Epidermal melanocyte (primary cell): ENCODE data around the gene DPAGT1.
"Not testable (repeated sequence)": the region's sequence is repeated elsewhere in the genome, so short reads cannot be mapped to it uniquely, and the experiment has no call there.

ENCODE experiments used
- DNase-seq: peaks from one replicate; pipeline ENCODE4 v3.0.0; 2011; ENCODE audit warnings: low spot score; ENCODE audit not compliant: insufficient read length

The DPAGT1 gene

DNA sequence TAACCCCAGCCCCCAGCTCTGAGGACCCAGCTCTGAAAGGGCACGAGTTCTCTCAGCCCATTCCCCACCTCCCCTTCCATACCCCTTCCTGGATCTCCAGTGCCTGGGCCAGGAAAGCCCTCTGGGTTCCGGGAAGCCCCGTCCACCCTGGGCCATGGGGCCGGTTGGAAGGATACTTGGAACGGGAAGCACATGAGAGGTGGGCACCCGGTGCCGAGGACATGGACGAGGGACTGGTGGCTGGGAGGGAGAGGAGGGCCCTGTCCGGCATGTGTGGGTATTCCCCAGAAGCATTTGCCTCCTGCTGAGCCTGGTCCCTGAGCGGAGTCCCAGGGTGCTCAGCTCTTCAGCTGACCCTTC lies 14.6 kb upstream of the DPAGT1 start:
- no peak for DNase-seq

DNA sequence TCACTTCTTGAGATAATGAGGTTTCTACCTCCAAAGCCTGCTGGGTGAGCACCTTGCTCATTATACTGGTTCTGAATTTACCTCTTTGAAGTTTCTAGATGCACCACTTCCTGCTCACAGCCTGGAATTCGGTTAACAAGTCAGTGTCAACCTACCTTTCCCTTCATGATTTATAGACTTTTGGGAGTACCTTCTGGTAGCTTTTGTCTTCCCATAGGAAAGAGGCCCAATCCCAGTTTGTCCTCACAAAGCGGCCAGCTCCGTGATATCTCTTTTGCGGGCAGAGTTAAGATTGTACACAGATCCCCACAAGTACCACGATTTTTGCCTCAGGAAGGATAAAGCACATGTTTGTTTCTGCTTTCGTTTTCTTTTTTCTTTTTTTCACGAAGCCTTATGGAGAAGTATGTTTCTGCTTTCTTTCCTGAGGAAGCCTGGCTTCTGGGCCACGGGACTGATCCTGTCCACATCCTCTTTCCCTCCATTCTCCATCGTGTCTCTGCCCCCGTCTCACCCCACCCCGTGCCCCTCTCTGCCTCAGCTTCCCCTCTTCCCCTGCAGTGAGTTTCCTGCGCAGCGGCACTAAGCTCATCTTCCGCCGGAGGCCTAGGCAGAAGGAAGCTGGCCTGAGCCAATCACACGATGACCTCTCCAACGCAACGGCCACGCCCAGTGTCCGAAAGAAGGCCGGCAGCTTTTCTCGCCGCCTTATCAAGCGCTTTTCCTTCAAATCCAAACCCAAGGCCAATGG lies 14.0 kb upstream of the DPAGT1 start:
- DNase-seq = no peak

DNA sequence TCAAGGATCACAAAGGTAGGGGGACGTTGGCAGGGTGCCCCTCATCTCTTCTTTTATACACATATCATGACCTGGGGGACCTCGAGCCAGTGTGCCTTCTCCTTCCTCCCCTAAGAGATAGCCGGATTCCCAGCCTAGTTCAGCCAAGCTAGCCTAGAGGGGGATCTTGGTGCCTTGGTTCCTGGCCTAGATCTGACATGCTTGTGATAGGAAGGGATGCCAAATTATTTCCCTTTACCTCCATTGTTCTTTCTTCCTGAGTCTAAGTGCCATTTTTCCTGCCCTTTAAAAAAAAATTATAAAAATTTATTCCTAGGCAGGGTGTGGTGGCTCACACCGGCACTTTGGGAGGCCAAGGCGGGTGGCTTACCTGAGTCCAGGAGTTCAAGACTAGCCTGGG lies 12.7 kb upstream of the DPAGT1 start:
- no peak for DNase-seq

DNA sequence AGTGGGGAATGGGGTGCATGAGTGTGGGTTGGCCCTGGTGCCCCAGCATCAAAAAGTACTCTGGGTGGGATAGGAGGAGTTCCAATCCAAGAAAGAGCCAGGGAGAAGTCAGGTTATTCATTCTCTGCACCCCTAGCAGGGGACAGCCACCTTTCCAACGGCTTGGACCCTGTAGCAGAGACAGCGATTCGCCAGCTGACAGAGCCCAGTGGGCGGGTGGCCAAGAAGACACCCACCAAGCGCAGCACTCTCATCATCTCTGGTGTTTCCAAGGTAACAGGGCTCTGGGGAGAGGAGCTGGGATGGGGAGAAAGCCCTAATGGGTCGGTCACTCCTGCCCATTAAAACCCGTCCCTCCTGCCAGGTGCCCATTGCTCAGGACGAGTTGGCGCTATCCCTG lies 12.1 kb upstream of the DPAGT1 start:
- no peak for DNase-seq

DNA sequence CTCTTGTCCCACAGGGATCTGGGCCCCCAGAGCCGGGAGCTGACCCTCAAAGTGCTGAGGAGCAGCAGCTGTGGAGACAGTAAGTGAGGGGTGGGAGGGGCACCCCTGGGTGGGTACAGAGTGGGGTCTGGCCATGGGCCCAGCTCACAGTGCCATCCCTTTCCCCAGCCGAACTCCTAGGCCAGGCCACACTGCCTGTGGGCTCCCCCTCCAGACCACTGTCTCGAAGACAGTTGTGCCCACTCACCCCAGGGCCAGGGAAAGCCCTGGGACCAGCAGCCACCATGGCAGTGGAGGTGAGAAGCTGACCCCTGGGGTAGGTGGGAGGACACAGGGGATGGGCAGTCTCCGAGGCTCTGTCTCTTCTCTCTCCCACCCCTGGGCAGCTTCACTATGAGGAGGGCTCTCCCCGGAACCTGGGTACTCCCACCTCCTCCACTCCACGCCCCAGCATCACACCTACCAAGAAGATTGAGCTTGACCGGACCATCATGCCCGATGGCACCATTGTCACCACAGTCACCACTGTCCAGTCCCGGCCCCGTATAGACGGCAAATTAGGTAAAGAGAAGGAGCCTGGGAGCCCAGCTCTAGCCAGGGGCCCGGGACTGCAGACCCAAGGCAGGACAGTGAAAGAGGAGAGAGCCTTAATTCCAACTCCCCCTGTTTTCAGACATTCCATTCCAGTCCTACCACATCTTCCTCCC lies 10.8 kb upstream of the DPAGT1 start:
- DNase-seq = no peak

DNA sequence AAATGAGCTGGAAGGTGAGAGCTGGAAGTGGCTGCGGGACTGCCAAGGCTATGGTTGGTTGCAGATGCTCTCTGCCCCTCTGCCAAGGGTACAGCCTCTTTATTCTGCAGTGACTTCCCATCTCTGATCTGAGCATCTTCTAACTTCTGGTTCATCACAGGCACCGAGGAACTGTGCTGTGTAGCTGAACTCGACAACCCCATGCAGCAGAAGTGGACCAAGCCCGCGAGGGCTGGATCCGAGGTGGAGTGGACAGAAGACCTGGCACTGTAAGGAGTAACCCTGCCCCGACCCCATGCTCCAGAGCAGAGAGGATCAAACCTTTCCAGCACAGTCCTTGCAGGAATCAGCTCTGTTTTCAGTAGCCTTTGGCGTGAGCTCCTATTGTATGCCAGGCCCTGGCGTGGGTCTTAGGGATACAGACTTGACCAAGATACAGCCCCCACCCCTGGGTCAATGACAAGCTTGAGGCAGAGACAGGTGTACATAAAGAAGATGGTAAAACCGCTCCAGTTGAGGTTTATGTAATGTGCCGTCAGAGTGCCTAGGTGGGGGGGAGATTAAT lies 9.8 kb upstream of the DPAGT1 start:
- DNase-seq = no peak

DNA sequence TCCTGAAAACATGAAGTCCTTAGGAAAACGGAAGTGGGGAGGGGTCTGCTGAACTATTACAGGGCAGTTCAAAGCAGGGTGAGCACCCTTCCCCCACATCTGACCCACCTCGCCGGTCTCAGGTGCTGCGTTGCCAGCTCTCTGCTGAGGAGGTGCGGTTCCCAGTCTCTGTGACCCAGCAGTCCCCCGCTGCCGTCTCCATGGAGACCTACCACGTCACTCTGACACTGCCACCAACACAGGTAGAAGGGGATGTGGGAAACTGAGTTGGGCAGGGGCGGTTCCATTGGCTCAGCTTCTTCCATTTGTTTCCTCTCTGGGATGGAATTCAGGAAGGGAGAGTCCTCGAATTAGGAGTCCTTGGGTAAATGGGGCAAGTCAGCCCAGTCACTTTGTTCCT lies 8.8 kb upstream of the DPAGT1 start:
- DNase-seq = no peak

DNA sequence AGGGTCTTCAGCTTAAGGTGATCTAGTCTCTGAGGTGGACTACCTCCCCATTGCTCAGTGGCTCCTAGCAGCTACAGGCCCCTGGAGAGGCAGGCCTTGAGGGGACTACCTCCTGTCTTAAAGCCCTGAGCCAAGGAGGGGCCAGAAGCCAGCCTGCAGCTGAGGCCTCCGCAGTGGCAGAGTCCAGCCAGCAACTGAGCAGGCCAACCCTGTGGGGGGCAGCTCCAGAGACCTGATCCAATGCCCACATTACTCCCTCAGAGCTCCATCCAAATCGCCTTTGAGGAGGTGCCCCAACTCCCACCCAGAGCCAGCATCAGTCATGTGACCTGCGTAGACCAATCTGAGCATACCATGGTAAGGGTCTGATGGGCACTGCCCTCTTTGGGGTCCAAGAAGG lies 8.2 kb upstream of the DPAGT1 start:
- no peak for DNase-seq

DNA sequence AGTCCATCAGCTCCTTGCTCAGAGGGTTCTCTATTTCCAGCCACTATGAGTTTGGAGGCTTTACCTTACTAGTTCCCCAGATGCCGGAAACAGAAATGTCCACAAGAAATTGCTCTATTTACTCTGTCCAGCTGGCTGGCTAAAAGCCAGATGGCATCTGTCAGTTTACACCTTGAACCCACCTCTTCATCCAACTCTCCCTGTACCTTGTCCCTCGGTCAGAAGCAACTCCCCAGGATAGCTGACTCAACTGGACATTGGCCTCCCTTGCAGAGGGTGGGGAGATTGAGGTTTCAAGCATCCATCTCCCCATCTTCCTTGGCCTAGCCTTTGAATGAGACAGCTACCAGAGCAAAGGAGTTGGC lies 7.2 kb upstream of the DPAGT1 start:
- no peak for DNase-seq

DNA sequence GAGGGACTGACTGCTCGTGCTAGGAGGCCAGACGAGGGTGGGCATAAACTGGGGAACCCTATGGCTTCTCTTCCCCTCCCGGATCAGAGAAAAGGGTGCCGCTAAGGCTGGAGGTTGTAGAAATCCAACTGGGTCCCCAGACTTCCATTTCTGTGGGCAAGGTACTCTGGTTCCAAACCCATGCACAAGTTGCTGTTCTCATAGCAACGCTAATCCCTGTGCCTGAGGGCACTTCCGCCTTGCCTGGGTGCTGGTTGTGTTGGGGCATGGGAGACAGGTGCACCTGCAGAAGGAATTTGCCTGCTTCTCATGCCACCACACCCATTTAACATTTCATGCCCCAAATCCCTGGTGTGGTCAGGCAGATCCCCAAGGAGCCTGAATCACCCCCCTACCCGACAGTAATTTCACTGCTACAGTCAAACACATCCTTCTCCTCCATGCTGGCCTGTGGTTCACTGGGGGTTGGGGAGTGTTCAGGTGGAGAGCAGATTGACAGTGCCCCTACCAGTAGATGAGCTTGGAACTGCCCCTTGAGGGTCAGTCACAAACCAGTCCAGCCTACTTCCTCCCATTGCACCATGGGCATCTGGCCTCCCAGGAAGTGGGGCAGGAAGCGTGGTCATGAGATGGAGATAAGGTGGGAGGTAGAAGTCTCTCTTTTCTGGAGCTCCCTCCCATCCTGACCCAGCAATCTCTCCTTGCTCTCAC lies 6.6 kb upstream of the DPAGT1 start:
- DNase-seq = no peak

DNA sequence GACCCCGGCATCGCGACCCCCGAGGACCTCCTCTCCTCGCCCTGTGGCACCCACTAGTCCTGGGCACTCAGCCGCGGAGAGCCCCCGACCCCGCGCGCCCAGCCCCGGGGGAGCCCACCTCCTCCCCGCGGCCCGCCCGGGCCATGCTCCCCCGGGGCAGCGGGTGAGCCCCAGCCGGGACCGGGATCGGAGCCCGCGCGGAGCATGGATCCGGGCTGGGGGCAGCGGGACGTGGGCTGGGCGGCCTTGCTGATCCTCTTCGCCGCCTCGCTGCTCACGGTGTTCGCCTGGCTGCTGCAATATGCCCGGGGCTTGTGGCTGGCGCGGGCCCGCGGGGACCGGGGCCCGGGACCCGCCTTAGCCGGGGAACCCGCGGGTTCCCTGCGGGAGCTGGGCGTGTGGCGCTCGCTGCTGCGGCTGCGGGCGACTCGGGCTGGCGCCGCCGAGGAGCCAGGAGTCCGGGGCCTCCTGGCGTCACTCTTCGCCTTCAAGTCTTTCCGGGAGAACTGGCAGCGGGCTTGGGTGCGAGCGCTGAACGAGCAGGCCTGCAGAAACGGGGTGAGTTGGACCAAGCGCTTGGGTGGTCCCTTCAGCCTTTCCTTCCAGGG lies 6.0 kb upstream of the DPAGT1 start:
- no peak for DNase-seq

DNA sequence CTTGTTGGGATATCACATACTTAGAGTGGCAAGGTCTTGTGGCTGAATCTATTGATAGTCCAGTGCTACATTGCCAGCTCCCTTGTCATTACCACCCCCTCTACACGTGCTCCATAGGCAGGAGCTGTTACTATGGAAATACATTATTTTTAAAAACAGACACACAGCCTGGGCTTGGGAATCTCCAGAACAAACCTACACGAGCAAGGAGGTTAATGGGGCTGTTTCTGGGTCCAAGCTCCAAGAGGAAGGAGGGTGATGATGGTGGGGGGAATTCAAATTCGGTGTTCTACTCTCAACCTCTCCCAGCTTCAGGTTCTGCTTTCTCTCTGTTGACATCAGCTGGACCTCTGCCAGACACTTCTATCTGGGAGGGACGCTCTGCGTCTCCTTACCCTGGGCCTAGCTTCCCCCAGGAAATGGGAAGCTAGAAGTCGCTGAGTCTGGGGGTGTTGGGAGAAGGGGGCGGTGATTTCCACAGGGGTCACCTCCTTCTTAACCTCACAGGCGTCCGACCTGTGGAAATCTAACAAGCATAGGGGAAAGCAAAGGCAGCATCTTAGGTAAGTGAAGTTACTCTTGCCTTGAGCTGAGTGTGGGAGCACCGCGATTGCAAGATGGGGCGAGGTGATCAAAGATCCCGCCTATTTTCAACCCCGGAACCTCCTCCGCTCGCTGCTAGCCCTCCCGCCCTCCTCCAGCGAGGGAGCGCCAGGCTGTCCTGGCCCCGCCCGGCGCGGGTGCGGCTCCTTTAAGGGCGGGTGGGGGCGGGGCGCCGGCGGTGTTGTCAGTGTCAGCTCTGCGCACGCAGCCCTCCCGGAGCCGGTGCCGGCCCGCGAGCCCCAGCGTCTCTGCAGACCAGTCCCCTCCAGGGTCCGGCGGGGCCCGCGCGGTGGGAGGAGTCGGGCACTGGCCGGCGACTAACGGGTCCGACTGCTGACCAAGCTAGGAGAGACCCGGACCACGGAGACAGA lies 5.2 kb upstream of the DPAGT1 start, which contains the start of gene C2CD2L:
C2CD2L (plus strand) TSS at position 781 of the 974 bp plus-strand sequence. CDS start 398 bp downstream, outside the sequence.
- DNase-seq = peak; percentile 94

DNA sequence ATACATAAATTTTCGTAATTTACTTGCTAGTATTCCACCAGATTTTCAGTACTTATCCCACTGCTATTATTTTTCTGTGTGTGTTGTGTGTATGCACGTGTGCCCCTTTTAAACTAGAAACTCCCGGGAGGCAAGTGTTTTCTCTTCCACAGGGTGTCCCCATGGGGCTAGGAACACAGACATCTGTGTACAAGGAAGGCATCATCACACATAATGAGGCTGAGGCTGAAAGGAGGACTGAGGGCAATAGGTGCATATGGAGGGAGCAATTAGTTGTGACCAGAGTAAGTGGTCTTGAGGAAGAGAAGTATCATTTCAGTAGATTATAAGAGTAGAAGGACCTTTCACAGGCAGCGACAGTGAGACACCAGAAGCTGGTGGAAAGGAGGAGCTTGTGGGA lies 2.1 kb upstream of the DPAGT1 start:
- DNase-seq = no peak

DNA sequence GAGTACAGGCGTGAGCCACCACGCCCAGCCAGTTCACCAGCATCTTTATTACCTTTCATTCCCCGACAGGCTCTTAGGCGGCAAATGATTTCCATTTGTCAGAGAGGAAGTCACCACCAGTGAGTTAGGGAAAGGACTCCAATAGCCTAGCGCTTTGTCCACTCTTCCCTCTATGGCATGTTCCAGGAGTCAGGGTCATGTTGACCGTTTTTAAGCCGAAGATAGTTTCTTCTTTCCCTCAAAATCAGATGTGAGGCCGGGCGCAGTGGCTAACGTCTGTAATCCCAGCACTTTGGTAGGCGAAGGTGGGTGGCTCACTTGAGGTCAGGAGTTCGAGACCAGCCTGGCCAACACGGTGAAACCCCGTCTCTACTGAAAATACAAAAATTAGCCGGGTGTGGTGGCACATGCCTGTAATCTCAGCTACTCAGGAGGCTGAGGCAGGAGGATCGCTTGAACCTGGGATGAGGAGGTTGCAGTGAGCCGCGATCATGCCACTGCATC lies 1.6 kb upstream of the DPAGT1 start:
- DNase-seq = not testable (repeated sequence)

DNA sequence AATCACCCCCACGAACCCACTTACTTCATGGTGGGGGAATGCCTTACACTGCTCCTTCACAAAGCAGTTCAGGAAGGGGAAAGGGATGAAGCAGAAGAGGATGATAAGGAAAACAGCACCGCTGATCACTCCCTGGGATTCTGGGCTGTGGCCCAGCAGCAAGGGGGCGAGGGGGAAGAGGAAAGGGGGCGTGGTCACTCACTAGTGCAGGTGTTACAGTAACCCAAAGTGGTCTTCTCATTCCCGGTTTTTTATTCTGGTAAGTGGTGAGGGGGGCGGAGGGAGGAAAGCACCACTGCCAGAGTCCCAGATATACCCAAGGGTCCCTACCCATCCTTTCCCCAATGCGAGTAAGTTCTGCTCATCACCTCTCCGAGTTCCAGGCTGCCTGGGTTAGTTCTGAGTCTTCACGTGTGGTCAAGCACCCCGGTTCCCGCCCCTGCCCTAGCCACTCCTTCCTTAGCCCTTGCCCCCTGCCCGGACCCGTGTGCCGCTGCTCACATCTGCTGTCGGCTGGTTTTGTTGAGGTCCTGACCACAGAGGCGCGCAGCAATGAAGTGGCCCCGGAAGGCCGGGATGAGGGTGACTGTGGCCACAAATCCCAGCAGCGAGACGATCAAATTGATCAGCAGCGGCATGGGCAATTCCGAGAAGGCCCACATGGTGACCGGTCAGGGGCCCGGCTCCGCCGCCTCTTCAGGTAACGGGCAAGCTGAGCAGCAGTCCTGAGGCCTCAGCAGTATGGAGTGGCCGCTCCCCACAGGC lies 477 bp downstream of the DPAGT1 start:
- DNase-seq = no peak

DNA sequence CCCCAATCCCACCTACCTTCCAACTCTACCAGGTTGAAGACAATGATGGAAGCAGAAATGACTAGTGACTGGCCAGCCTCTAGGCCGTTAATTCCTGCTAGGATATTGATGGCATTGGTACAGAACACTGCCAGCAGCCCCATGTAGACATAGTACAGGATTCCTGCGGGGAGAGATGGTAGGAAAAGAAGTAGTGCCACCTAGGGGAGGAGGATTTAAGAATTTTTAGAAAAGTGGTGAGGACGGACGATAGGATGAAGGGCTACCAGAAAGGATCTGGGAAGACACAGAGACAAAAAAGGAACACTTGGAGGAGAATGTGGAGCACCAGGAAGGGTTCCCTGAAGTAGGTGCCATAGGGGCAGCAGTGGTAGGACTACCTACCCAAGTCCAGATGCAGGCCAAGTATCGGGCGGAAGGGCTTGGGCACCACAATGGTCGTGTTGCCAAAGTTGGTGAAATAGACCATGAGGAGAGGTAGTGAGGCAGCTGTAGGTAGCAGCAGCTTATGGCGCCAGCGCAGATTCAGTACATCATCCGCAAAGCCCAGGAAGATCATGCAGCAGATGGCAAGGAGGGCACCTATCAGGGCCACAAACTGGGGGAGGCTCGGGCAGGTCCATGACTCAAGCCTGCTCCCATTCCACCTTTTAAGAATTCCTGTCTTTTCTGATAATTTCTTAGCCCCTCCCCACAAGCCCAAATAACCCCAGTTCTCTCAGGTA lies 1.2 kb downstream of the DPAGT1 start:
- no peak for DNase-seq

DNA sequence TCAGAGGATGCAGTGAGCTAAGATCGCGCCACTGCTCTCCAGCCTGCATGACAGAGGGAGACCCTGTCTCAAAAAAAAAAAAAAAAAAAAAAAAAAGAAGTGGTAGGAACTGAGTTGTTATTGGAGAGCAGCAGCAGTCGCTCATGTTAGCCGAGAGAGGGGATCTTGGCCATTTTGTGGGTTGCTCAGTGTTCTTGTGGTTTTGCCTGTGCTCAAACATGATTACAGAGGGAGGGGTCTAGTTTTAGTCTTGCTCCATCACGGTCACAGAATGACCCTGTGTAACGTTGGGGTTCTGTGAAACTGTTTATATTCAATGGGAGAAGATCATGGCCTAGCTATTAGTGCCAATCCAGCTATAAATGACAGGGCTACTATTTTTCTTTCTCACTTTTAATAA lies 1.9 kb downstream of the DPAGT1 start:
- DNase-seq = no peak

DNA sequence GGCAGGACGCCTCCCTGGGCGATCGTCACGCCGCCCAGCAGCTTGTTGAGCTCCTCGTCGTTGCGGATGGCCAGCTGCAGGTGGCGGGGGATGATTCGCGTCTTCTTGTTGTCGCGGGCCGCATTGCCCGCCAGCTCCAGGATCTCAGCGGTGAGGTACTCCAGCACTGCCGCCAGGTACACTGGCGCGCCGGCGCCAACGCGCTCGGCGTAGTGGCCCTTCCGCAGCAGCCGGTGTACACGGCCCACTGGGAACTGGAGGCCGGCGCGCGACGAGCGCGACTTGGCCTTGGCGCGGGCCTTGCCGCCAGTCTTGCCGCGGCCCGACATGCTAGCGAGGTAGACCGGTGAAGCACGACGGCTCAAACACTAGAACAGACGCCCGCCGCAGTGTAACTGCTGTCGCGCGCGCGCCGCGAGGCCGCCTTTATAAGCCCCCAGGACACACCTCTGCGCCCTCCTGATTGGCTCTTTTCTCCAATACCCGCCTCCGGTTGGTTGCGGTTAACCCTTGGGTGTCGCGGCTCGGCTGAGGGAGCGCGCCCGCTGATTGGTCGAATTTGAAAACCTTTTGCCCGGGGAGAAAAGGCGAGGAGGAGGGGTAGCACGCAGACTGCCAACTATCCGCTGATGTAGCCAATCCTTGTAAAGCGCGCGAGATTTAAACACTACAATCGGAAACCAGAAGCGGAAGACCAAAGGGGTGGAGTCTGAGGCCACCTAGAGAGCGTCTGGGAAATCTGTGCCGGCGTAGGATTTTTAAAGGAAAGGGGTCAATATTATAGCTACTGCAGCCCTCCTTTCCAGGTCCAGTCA lies 6.4 kb downstream of the DPAGT1 start:
- peak; percentile 98 for DNase-seq
